ENCODE measurements around the gene C21orf91.

C21orf91 gene

DNA sequence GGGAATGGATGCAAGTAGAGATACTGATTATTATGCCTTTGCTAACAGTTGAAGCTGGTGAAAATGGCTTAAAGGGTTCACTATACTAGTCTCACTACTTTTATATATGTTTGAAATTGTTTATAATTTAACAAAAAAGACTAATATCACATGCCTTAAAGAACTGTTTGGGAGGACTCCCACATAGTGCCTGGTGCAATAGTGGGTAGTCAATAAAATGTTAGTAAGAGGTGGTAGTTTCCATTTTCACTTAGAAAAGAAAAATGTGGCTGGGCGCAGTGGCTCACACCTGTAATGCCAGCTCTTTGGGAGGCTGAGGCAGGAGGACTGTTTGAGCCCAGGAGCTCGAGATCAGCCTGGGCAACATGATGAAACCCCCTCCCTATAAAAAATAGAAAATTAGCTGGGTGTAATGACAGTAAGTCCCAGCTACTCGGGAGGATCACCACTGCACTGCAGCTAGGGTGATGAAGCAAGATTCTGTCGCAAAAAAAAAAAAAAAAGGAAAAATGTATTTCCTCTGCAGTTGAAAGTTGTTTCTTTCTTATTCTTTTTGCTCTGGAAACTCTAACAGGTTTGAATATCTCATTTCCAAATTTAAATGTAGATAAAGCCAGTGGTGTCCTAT lies 24.5 kb downstream of the C21orf91 start:
- no peaks in the 10 kb centered on the region for H3K9me3 ChIP-seq
- H3K27me3 ChIP-seq = no peaks in the 10 kb centered on the region
- peak overlapping the region; percentile 73 for H3K27ac ChIP-seq
- peaks cover 18% of the 10 kb centered on the region for H3K36me3 ChIP-seq
- H3K4me1 ChIP-seq (ENCODE audit: control insufficient read depth in 1 of 2, insufficient read depth in 1 of 2, low read depth in 1 of 2, low read length in 1 of 2) = peaks cover 27 to 32% of the 10 kb centered on the region in 2 experiments
- H3K4me3 ChIP-seq (ENCODE audit: low read depth in 1 of 2, low read length in 1 of 2) = no peak overlapping the region
- TF ChIP-seq, protein P1, sequence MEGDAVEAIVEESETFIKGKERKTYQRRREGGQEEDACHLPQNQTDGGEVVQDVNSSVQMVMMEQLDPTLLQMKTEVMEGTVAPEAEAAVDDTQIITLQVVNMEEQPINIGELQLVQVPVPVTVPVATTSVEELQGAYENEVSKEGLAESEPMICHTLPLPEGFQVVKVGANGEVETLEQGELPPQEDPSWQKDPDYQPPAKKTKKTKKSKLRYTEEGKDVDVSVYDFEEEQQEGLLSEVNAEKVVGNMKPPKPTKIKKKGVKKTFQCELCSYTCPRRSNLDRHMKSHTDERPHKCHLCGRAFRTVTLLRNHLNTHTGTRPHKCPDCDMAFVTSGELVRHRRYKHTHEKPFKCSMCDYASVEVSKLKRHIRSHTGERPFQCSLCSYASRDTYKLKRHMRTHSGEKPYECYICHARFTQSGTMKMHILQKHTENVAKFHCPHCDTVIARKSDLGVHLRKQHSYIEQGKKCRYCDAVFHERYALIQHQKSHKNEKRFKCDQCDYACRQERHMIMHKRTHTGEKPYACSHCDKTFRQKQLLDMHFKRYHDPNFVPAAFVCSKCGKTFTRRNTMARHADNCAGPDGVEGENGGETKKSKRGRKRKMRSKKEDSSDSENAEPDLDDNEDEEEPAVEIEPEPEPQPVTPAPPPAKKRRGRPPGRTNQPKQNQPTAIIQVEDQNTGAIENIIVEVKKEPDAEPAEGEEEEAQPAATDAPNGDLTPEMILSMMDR (IDR thresholded peaks at IDR 0.05) = no peak

DNA sequence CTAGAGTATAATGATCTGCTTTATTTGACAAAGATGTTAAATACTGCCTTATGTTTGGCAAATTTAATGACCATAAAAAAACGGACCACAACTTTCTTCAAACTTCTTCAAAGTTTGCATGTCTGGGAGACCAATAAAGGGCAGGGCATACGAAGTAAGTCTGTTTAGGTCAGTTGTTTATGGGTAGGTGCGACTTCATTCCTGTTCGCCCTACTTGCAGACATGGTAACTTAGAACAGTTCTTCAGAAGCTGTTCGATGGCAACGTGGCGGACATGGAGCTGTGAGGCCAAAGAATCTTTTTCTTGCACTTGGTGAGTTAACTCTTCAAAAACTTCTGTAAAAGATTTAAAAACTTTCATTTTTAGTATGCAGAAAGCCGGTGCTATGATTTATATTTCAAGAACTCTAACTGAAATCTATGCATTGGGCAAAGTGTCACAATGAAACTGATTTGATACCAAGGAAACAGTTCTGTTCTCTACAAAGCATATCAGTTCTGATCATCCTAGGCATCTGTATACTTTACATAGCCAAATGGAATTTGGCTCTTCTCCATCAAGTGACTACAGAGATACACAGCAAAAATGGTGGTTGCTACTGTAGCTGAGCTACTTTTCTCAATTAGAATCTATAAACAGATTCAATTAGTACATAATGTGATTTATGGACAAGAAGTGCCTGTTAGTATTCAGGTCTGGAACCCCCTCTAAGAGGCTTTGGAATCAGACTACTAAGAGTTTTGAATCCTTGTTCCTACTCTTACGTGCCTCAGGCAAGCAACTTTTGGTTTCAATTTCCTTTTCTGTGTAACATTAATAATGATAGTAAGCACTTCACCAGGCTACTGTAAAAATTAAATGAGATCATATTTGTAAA lies 25.7 kb downstream of the C21orf91 start:
- no peaks in the 10 kb centered on the region for H3K27me3 ChIP-seq
- peak overlapping the region; percentile 9 to 37 for H3K4me3 ChIP-seq (ENCODE audit: low read depth in 1 of 2, low read length in 1 of 2)
- H3K36me3 ChIP-seq = peaks cover 18% of the 10 kb centered on the region
- H3K27ac ChIP-seq = peak overlapping the region; percentile 73
- peaks cover 27 to 41% of the 10 kb centered on the region in 2 experiments for H3K4me1 ChIP-seq (ENCODE audit: control insufficient read depth in 1 of 2, insufficient read depth in 1 of 2, low read depth in 1 of 2, low read length in 1 of 2)
- TF ChIP-seq, protein P1 (IDR thresholded peaks at IDR 0.05) = no peak
- H3K9me3 ChIP-seq = no peaks in the 10 kb centered on the region

DNA sequence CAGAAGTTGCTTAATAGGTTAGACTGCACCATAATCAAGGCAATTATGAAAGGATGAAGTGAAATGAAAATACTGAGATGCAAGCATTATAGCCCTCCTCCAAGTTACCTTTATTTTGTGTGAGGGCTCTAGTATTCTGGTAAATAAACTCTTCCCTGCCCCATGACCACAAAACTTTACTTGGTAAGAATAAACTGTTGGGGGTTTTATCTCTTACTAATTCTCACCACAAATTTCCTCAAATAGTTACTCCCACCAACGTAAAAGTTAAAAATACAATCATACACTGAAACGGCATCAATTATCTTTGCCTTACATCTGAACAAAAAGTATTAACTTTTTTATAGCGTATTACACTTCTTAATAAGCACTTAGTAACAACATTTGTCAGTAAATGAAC lies 29.5 kb downstream of the C21orf91 start:
- Histone ChIP-seq H3K36me3 (peaks cover 18% of the 10 kb centered on the region), H3K9me3 (no peaks in the 10 kb centered on the region), H3K27me3 (no peaks in the 10 kb centered on the region), H3K4me3 (ENCODE audit: low read depth in 1 of 2, low read length in 1 of 2) (no peak overlapping the region), H3K4me1 (ENCODE audit: control insufficient read depth in 1 of 2, insufficient read depth in 1 of 2, low read depth in 1 of 2, low read length in 1 of 2) (peaks cover 50 to 56% of the 10 kb centered on the region in 2 experiments), H3K27ac (no peak overlapping the region)
- TF ChIP-seq, protein P1 (IDR thresholded peaks at IDR 0.05) = no peak

DNA sequence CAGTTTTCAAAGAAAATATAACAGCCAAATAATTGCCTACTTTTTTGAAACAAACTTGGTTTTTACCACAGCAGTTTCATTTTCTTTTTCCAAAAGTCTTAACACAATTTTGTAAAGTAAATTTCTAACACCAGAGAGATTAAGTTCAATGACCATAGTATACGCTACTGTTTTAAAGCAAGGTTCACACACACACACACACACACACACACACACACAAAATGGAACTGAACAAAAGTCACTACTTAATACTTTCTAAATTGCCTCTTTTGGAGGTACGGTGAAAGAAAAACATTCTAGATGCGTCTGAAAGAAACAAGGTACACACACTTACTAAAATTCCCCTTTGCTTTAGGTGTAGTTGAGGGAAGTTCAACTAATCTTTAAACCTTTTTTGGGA lies 30.1 kb downstream of the C21orf91 start:
- Histone ChIP-seq H3K36me3 (peaks cover 18% of the 10 kb centered on the region), H3K9me3 (no peaks in the 10 kb centered on the region), H3K4me3 (ENCODE audit: low read depth in 1 of 2, low read length in 1 of 2) (no peak overlapping the region), H3K27ac (no peak overlapping the region), H3K27me3 (no peaks in the 10 kb centered on the region), H3K4me1 (ENCODE audit: control insufficient read depth in 1 of 2, insufficient read depth in 1 of 2, low read depth in 1 of 2, low read length in 1 of 2) (peaks cover 50 to 56% of the 10 kb centered on the region in 2 experiments)
- TF ChIP-seq, protein P1 (IDR thresholded peaks at IDR 0.05) = no peak

DNA sequence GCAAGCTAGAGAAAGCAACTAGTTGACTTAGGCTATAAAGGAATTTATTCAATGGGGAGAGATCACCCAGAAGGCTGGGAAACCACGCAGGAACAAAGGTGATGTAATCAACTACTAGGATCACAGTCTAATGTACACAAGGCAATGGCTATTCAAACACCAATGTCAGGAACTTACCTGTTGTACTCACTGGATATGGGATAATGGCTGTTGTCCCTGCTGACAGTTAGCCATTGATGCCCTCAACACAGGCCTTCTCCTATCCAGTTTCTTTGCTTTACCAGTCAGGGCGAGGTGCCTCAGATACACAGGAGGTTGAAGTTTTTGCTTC lies 32.3 kb downstream of the C21orf91 start:
- TF ChIP-seq, protein P1 (IDR thresholded peaks at IDR 0.05) = no peak
- Histone ChIP-seq H3K9me3 (no peaks in the 10 kb centered on the region), H3K4me1 (ENCODE audit: control insufficient read depth in 1 of 2, insufficient read depth in 1 of 2, low read depth in 1 of 2, low read length in 1 of 2) (peaks cover 62 to 68% of the 10 kb centered on the region in 2 experiments), H3K27ac (peak overlapping the region; percentile 91), H3K27me3 (no peaks in the 10 kb centered on the region), H3K4me3 (ENCODE audit: low read depth in 1 of 2, low read length in 1 of 2) (no peak overlapping the region), H3K36me3 (peaks cover 6% of the 10 kb centered on the region)

Data from neutrophil (primary cell).